T-helper 1 cell (primary cell): ENCODE results near the gene RCSD1.

Experiments
- DNase-seq, 5 donors: peaks; one replicate each; pipeline ENCODE4 v3.0.0-alpha.2; 2012 to 2020

Gene RCSD1

DNA sequence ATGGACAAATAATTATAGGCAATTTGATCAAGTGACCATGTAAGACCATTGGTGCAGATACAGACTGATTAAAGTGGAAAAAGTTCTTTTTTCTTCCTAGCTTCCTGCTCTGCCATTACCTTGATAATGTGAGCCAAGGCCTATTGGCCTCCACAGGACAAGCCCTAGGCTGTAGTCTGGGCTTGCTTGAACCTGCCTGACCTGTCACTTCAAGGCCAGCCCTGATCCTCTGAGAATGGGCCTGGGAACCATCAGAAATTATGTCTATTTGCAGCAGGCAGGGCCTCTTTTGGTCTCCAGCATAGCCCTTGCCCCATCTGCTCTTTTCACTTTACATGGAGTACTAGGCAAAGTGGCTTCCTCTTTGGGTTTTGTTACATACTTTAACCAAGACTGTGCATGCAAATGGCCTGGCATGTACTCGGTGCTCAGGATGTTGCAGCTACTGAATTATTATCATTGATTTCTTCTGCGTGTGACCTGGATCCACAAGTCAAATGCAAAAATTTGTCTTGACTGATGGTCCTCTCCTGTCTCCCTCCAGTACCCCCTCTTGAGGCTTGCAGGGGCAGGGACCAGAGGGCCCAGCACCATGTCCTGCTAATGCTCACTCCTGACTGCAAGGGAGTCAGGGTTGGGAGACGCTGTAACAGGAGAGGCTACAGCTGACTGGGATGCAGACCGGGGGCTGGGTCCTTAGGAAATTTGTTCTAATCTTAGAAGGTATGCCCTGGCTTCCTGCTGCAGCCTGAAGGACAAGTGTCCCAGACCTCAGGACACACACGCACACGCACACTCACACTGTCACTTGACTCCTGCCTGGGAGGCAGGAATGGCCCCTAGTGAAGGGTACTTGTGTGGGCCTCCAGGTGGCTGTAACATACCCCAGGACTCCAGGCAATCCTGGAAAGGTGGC, 39.4 kb downstream of the RCSD1 start:
- DNase-seq = no peak

DNA sequence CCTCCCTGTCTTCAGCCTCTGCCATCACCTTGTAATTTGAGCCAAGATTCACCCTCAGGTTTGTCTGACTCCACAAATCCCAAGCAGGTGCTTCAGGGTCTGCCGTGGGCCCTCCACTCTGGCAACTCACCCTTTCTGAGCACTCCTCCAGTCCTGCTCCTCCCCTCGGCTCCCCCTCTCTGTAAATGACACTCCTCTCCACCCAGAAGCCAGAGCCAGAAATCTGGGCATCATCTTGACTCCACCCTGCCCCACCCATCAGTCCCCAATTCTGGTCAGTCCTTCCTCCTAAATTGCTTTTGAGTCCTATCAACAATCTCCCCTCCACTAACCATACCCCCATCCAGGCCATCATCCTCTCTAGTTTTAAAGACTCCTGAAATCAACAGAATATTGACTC, 40.5 kb downstream of the RCSD1 start:
- DNase-seq = no peak

DNA sequence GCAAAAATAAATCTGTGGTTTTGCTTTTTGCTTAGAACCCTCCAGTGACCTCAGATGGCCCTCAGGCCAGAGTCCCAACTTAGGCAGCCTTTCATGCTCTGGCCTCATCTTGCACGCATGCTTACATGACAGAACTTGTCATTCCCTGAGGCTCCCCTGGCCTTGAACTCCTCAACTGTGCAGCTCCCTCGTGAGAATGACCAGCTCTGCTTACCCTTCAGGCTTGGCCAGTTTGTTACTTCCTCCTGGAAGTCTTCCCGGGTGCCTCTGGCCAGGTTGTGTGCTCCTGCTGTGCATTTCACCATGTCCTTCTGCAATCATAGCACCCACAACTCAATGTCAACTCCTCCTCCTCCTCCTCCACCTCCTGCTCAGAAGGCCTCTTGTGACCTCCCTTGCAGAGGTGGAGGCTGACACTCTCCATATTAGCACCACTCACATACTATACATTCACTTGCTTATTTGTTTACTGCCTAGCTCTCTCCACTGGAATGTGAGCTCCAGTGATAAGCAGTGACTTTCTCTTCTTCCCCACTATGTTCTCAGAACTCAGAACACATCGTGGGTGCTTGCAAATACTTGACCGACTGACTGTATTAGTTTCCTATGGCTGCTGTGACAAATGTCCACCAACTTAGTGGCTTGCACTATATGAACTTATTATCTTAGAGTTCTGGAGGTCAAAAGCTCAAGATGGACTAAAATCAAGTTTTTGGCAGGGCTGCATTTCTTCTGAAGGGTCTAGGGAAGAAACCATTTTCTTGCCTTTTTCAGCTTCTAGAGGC, 41.9 kb downstream of the RCSD1 start:
- DNase-seq = no peak

DNA sequence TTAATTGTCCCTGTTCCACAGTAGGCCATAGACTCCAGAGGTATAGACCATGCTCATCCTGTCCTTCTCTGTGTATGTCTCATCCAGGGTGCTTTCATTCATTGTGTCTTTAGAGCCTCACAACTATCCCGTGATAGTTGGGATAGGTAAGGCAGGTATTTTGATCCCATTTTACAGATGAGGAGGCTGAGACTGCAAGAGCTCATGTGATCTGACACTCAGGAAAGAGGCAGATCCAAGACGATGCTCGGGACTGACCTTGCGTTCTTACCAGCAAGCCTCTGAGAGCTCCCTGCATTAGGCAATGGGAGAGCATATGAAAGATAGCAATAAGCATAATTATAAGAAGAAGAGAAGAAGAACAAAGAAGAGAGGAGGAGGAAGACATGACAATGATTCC, 42.8 kb downstream of the RCSD1 start:
- no peak for DNase-seq

DNA sequence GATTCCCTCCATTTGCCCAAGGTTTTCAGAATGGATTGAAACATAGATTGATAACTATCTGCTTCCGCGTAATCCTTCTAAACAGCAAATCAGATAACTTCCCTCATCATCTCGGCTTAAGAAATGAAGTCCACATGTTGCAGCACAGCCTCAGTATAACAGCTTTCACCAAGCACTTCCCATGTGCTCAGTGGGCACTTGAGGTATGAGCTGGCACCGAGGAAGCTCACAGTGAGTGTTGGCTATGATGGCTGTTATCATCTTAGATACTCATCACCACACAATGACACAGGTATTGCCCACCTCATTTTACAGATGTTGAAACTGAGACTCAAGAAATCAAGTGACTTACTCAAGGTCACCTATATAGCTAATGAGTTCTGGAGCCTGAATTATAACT, 43.2 kb downstream of the RCSD1 start:
- no peak for DNase-seq

DNA sequence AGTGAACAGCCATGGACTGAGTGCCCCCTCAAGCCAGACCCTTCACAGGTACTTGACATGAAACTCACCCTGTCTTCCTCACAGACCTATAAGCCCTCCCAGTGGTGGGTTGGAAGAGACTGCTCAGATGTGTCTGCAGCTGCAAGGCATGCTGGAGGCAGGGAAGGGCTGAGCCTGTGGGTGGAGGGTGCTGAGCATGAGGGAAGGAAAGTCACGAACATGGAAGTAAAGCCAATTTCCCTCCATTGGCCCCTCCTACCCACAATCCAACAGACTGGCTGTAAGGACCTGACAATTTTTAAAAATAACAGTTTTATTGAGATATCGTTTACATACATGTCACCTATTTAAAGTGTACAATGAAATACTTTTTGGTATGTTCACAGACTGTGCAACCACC, 44.1 kb downstream of the RCSD1 start:
- DNase-seq = no peak

DNA sequence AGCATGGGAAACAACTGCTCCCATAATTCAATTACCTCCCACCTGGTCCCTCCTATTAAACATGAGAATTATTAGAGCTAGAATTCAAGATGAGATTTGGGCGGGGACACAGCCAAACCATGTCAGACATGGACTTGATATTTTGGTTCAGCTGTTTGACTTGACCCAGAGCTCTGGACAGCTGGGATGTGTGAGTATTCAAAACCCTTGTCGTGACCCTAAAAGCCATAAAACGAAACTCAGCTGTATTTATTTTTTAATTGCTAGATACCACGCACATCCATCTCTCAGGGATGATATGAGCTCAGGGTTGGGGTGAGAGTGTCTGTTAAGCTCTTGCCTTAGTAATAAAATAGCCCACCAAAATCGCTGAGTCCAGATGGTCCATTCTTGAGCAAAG, 45.4 kb downstream of the RCSD1 start:
- no peak for DNase-seq

DNA sequence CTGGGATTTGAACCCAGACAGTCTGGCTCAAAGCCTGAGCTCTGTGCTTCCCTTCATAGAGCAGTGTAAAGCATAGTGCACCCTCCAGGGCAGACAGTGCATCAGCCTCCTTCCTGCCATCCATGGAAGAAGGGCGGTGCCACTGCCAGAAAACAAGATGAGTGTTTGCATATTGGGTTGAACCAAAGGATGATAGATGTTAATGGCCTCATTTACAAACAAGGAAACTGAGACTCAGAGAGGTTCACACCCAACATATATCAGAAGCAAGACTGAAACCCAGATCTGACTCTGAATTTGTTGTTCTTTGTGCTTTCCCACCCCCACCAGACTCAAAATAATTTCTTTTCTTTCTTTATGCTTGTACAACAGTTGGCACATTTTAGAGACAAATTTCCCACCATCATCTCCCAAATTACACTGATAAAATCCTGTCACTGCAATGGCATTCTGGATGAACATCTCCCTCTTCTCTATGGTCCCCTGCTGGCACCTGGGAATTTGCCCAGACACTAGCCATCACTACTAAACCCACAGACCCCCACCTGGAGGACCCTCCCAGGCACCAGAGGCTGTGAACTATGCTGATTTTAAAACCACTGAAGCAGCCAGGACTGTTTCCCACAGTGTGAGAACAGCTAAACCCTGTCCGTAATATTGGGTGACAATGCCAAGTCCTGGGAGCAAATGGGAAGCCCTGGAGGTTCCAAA, 46.3 kb downstream of the RCSD1 start:
- peak in 1 of 5 donors; percentile 9 for DNase-seq

DNA sequence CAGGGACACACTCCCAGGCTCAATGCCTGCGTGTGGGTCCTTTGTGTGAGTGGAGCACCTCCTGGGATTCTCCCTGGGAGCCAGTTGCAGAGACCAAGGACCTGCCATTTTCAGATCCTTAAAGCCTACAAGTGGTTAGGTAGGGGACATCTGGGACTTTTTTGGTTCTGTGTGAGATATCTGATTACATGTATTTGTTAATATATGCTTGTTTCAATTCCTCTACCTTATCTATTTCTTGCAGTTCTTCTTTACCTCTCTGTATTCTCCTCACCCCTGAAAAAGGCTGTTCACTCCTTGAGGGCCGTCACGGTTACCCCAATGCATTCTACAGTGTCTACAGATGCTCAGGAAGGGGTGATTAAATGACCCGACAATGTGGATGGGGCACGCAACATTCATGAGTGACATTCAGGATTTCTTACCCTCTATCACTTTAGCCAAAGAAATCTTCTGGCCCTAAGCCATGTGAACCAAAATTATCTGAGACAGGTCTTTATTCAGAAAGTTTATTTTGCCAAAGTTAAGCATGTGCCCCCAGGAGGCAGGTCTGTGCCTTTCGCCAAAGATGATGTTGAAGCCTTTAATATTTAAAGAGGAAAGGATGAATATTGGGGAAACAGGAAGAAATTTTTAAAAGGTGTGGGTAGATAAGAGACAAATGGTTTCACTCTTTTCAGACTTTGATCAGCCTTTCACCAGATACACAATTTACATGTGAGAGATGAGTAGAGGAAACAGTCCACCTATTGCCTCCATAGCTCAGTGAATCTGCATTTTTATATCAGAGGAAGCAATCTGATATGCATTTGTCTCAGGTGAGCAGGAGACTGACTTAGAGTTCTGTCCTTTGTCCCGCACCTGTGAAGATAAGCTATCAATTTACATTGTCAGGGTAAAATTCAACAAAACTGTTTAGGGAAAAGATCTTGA, 47.1 kb downstream of the RCSD1 start:
- DNase-seq = no peak

DNA sequence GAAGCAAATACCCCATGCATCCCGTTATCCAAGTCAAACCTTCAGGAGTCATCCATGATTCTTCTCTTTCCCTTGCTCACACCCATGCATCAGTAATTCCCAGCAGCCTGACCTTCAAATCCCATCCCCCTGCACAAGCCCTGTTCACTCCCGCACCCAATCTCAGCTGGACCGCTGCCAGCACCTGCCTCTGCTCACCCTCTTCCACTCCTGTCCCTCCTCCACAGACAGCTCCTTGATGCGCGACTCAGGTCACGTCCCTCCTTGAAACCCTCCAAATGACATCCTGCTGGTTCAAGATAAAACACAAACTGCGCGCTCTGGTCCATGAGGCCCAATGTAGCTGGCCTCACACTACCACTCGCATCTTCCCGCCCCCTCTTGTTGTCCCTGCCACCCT, 48.4 kb downstream of the RCSD1 start:
- no peak for DNase-seq

DNA sequence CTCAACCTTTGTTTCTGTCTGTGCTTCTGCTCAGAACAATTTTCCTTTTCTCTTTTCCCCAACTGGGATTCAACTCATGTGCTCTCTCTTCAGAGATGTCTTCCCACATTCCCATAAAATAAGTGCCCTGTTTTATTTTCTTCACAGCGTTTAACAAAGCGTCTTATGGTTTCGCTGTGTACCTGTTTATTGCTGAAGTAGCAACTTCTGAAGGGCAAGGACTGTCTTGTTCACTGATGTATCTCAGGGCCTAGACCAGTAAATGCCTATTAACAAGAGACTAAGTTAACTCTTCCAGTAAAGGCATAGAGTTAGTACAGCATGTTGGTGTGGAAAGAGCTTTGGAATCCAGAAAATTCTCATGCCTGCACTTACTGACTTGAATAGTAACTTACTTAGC, 48.8 kb downstream of the RCSD1 start:
- no peak for DNase-seq

DNA sequence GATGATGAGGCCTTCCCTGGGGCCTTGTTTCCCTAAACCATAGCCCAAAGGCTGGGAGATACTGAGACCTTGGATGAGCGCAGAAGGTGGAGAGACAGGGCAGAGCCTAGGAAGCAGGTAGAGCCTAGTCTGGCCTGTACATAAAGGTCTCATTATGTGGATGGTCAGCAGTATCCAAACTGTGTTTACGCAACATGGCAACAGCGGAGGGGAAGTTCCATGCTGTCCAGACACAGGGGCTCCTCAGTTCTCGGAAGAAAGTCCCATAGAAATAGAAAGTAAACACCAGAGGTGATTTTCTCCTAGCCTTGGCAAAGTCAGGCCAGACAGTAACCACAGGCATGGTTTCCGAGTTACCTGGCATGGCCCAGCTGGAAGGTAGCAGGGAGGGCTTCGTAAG, 49.7 kb downstream of the RCSD1 start:
- no peak for DNase-seq

DNA sequence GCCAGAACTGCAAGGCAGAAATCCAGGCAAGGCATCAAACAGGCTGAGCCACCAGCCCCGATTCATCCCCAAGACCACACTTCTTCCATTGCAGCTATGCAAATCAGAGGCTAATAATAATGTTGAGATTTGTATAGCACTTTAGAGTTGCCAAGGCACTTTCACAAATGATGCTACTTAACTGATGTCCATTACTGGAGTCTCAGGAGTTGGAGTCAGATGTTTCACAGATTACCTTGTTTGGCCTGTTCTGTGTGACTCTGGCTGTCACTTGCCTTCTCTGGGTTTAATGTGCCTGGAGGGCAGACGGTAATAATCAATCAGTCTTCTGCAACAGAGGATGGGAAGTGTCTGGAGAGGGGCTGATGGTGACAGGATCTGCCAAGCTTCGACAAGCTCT, 51.0 kb downstream of the RCSD1 start:
- no peak for DNase-seq

DNA sequence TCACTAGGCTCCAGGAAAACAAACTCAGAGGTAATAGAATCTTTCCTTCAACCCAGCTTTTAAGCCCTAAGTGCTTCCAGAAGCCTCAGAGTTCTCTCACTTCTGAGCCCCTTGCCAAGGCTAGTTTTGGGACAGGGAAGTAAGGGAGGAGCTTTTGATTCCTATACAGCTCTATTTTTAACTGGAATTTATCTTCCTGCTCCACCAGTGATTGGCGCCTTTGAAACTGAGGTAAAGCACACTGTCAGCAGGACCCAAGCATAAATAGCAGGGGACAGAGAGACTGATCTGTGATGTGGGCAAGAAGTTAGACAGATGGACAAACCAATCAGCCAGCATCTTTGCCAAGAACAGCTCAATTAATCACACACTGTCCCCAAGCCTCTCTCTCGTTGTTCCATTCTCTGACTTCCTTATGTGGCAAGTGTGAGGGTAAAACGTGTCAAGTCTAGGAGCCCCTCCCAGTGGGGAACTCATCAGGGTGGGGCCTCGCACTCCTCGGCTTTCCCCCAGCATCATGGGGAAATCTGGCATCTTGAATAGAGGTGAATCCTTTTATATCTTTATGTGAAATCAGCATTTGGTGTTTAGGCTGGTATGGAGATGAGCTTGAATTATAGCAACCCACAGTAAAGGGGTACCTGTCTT, 51.5 kb downstream of the RCSD1 start:
- DNase-seq = no peak

DNA sequence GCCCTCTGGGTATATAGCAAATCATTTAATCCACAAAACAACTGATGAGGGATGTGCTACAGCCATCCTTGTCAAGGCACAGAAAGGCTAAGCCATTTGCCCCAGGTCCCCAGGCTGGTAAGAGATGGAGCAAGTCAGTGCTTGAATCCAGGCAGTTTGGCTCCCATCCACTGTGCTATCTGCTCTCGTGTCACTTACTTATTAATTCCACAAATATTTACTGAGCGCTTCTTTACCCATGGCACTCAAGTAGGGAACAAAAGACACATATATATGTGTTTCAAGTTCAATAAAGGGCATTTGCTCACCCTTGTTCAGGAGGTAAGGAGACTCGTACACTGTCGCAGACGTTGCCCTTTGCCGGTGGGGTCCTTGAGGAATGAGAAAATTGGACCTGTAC, 53.2 kb downstream of the RCSD1 start:
- DNase-seq = no peak

DNA sequence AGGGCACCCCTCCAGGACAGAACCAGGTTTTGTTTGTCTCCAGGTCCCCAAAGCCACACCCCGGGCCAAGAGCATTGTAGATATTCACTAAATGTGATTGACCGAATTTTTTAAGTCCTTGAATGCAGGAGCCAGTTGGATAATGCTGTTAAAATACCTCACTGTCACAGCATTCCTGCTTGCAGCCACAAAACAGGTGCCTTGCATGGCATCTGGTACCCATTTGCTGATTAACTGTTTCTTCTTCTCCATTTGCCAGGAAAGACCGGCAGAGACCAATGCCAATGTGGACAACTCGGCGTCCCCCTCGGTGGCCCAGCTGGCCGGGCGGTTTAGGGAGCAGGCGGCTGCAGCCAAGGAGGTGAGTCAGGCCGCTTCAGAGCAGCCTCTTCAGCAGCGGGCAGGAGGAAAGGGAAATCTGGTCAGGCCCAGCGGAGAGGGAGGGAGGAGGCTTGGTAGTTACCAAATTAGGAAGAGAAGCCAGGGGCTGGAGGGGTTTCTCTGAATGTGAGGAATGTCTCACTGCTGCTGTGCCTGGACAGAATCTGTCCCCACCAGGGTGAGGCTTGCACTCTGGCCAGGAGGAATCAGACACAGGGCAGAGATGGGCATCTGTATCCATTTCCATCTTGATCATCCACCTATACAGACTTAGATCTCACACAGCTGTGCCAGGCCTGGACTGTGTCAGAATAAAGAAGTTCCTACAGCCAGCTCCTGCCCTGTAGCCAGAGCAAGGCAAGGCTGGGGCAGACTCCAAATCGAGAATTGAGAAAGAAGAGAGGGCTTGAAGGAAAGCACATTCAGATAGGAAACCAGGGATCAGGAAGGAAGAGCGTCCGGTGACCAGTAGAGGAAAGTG, 53.8 kb downstream of the RCSD1 start:
- no peak for DNase-seq

DNA sequence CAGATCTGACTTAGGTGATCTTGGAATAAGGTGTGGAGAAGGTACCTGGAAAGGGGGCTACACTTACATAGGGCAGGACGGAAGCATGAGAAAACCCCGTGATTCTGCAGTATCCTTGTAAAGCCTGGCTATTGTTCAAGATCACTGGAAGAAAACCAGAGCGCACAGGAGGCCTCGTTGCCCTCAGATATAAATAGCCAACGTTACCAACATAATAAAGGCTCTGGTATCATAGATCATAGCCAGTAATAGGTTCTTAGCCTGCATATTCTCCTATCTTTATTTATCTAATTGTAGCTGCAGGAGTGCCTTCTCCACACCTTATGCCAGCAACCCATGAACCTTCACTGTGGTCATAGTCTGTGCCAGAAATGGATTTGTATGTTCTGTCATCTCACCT, 55.8 kb downstream of the RCSD1 start:
- DNase-seq = no peak

DNA sequence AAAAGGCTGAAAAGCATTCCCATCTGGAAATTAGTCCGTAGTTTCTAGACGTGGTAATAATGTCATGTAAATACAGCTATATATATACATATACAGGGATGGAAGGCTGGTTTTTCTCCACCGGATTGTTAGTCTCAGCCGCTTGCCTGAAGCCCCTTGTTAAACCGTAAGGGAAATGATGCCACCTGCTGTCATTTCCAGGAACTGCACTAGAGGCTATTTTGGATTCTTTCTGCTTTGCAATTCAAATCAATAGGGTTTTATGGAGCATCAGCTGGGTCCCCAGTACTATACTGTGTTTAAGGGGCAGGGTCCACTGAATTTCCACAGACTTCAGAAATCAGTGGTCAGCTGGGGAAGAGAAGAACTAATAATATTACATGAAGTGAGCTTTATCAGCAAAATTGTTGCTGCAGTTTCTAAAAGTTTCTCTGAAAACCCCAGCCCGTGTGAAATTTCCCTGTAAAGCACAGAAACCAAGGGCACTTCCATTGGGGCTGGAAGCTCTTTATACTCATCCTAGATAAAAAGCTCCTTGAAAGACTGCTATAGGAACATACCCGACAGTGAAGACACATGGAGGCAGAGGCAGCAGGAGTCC, 58.0 kb downstream of the RCSD1 start:
- DNase-seq = peak; percentile 44 to 75 (median 61)

DNA sequence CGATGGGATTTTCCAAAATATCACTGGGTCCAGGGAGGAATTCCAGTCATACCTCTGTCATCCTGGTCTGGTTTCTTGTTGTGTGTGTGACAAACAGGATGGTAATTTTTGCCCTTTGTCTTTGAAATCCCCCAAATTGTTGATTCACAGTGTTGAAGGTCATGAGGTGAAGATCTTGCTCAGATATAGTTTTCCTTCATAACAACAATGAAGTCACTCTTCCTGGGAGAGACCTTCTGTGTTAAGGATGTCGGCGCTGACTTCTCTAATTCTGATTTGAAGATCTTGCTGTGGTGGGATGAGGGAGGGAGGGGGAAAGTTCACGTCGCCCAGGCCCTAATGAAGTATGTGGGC, 59.5 kb downstream of the RCSD1 start:
- no peak for DNase-seq

DNA sequence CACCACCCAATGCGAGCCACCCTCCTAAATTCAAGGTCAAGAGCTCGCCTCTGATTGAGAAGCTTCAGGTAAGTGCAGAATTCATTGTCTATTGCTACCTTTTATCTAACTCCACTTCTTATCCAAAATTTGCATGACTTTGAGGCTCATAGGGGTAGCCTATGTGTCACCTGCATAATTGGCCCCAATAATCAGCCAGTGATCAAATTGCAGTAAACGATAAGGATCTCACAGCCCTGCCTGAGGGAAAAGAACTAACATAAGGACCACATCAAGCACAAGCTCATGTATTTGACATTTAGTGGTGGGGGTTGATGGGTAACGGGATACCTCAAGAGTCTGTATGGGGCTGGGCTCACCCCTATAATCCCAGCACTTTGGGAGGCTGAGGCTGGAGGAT, 60.0 kb downstream of the RCSD1 start:
- no peak for DNase-seq
